GM12892 (cell line): ENCODE results near the gene EPAS1.

Source experiments
- POLR2A ChIP-seq: IDR thresholded peaks from 2 replicates; pipeline ENCODE4 v1.6.1; 2011; ENCODE audit warnings: low read depth, low read length, control low read depth
- POLR2AphosphoS5 ChIP-seq: IDR thresholded peaks from 2 replicates; pipeline ENCODE4 v1.6.1; 2011; ENCODE audit warnings: low read depth, low read length, control low read depth
- TAF1 ChIP-seq: IDR thresholded peaks from 2 replicates; pipeline ENCODE4 v1.6.1; 2011; ENCODE audit warnings: low read depth, mild to moderate bottlenecking, control low read depth, low read length, borderline replicate concordance

DNA sequence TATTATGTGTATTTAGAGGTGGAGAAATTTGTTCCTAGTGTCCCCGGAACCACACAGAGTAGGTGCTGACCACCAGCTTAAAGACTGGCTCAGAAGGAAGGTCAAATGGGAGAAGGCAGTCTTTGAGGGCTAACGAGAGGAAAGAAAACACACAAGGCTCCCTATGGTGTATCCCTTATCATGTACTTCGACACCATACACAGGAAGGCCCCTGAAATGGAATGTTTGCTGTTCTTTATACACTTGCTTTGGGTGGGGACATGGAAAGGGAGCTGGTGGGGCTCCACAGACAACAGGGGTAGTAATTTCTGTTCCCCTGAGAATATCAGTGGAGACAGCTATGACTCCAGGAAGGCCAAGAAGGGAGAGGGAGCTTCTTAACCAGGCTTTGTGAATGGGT lies 6.0 kb downstream of the EPAS1 start:
- TF ChIP-seq POLR2A (no peak), POLR2AphosphoS5 (no peak), TAF1 (no peak)
